ENCODE results near the gene EFNB2. TPM values are rescaled to one million over a fixed set of nuclear protein-coding genes. Genes with fewer than 3 reads are reported as not detected.

The EFNB2 gene
- total and polyA plus RNA-seq, 2 of the 8 experiments (the other 6 are each of a cell fraction or from before 2014, with no cell fraction given), result 8.2 to 12.0 TPM

- TF ChIP-seq CHD7 (IDR thresholded peaks at IDR 0.05; ENCODE audit: insufficient replicate concordance, low read length), result no peak
- TF ChIP-seq CBX8 (IDR thresholded peaks at IDR 0.05; ENCODE audit: borderline replicate concordance, low read depth, low read length), result no peak
- no peak for TF ChIP-seq SIRT6 (IDR thresholded peaks at IDR 0.05; ENCODE audit: low read length)
- TF ChIP-seq GTF2F1 (IDR thresholded peaks at IDR 0.05; ENCODE audit: borderline replicate concordance, low read depth, low read length), result no peak
- no peak for TF ChIP-seq ASH2L (IDR thresholded peaks at IDR 0.05; ENCODE audit: low read length)
- no peak for TF ChIP-seq HDAC6 (IDR thresholded peaks at IDR 0.05; ENCODE audit: low read depth, low read length)
- TF ChIP-seq SP2 (IDR thresholded peaks at IDR 0.05; ENCODE audit: low read length), result no peak
- no peak for TF ChIP-seq KDM1A (IDR thresholded peaks at IDR 0.05; ENCODE audit: borderline replicate concordance, low read length)
- TF ChIP-seq EZH2 (IDR thresholded peaks at IDR 0.05; ENCODE audit: low read depth, low read length, severe bottlenecking), result no peak
- TF ChIP-seq CTBP2 (IDR thresholded peaks at IDR 0.05; ENCODE audit: borderline replicate concordance, insufficient read depth, insufficient read length, low read length), result no peak
These were observed 34.0 kb upstream of the EFNB2 start (continued) for GRCh38 chr13:106569233-106570095.

All from H1 (cell line).